LoVo (cell line): ENCODE data around the gene SGSM2.

Source experiments
- DNase-seq: peaks from one replicate; pipeline ENCODE4 v3.0.0-alpha.2; 2016; ENCODE audit warnings: low spot score

Gene SGSM2

DNA sequence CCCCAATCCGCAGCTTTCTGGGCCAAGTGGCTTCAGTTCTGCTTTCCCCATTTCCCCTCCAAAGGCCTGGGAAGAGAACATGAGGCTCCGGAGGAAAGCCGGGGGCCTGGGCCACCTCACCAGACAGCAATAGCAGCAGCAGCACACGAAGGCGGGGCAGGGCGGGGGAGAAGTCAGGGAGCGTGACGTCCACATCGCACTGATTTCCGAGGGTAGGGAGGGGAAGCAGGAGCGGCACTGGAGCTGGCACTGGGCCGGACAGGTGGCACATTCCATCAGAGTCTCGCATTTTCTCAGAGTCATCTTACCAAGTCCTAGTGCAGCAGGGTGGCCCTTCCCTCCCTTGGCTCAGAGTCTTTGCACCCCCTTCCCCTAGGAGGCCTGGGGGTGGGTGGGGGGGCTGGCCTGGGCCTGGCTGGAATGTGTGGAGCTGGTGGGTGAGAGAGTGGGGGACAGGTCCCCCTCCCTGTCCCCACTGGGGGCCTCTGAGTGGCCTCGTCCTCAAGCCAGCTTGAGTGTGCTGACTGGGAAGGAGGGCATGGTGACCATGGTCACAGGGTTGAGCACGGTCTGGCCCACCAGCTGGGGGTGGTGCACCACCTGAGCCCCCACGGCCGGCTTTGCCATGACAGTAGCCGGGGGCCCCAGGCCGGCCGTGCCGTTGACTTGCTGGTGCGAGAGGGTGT, 49.2 kb downstream of the SGSM2 start:
- DNase-seq: peak; percentile 27

DNA sequence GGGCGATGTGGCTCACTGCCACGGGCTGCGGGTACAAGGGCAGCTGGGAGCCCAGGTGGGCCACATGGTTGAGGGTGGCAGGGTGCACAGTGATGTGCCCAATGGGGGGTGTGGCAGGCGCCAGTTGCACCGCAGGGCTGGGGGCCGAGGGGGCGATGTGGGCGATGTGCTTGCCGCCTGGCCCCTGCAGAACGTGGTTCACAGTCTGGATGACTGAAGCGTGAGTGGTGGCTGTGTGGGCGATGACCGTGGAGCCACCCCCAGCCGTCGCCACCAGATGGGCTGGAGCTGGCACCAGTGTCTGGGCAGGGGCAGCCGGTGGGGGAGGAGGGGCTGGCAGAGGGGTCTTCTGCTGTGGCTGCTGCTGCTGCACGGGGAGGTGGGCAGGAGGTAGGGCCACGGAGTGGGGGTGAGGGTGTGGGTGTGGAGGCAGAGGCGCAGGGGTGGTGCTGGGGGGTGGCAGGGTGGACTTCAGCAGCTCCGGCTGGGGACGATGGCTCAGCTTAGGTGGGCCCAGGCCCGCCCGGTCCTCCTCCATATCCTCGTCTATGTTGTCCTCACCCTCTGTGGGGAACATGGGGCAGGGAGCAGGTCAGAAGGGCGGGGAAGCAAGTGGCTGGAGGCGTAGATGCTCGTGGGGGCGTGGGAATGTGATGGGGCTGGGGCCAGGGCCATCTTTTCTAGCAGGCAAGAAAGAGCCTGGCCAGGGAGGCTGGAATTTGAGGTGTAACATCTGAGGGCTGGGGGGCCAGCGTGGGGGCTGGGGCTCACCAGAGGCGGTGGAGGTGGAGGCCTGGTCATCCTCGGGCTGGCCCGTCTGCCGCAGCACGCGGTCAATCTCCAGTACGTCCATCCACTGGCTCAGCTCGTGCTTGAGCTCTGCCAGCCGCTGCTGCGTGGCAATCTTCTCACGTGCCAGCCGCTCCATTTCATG, 50.1 kb downstream of the SGSM2 start:
- no peak for DNase-seq

DNA sequence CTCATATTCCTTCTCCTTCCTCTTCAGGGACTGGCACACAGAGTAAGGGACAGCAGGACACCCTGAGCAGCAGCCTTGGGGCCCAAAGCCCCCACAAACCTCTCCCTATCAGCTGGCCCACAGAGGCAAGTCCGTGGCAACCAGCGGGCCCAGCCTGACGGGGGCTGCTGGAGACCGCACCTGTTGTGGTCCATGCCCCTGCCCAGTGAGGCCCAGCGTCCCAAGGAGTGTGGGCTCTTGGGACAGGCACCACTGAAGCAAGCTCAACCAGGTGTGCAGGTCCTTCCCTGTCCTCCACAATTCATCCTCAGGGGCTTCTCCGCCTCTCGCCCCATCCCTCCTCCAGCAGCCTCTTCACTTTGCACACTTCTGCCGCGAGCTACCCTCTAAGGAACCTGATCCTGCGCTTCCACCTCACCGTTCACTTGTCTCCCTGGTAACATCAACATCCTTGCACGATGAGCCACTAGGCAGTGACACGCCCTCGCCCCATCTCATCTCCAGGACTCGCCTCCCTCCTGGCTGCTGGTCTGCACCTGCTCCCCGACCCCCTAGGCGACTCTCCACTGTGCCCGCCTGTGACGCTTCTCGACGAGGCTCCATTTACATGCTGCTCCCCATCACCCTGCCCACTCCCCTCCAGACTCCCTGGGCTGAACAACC, 50.9 kb downstream of the SGSM2 start:
- no peak for DNase-seq

DNA sequence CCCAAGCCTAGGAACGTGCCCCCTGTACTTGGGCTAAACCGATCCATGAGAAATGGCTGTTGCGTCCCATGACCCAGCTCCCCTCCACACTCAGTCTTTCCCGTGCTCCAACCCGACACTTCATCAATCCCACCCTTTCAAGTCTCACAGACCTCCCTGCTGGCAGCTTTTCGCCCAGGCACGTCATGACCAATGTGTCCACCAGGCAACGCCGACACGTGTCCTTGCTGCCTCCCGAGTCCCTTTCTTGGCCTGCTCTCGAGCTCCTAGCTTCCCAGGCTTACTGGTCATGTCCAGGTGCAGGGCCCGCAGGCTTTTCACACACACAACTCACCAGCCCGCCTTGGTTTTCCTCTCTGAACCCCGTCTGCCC, 51.4 kb downstream of the SGSM2 start:
- DNase-seq: no peak

DNA sequence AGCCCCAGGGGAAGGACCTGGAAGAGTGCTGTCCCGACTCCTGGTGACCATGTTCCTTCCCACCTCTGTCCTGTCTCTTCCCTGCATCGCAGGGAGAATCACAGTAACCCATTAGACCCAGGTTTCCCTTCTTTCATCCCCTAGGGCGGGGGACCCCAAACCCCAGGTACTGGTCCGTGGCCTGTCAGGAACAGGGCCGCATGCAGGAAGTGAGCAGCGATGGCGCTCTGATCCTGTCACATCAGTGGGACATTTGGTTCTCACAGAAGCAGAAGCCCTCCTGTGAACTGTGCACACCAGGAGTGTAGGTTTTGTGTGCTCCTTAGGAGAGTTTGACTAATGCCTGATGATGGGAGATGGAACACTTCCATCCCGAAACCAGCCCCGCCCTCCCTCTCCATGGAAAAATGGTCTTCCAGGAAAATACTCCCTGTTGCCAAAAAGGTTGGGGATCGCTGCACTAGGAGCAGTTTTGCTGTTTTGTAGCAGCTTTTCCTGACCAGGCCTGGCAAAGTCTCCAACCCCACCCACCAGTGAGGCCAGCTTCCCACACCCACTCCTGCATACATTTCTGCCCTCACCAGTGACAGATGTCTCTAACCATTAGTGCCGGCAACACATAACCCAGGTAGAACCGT, 53.0 kb downstream of the SGSM2 start:
- no peak for DNase-seq

- no peak for DNase-seq
Observed at GRCh38 chr17:2391597-2392251, 54.4 kb downstream of the SGSM2 start.

DNA sequence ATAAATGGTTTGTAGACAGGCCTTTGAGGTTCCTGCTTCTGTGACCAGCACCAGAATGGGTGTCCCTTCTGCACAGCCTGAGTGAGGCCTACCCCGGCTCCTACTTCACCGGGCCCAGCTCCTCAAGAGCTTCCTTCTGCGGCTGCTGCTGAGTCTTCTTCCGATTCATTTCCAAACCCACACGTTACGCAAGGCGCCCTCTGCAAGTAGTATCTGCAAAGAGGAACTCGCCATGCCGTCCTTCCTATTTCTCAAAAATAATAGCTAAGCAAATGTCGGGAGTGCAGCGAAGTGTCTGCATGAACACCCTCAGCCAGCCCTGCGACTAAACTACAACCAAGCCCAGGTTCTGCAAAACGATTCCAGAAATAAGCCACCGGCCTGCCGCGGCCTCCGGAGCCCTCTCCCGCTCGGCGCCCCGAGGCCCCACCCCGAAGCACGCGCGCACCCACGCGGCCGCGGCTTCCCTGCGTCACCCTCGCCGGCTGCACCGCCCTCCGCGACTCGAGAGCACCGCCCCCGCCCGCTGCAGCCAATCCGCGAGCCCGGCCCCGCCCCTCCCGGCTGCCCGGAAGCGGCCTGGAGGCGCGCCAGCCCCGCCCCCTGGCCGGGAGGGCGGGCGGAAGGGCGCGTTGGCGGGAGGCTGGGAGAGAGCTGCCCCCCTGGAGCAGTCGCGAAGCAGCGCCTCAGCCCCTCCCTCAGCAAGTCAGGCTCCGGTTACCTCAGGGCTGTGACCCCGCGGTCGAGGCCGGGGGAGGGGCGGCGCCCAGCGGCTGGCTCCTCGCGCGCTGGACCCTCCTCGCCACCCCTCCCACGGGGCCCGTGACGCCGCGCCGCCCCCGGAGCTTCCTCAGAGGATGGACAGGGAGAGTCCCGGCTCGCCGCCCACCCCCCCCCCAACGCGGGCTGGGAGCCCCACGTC, 55.2 kb downstream of the SGSM2 start:
- DNase-seq: peak; percentile 94

DNA sequence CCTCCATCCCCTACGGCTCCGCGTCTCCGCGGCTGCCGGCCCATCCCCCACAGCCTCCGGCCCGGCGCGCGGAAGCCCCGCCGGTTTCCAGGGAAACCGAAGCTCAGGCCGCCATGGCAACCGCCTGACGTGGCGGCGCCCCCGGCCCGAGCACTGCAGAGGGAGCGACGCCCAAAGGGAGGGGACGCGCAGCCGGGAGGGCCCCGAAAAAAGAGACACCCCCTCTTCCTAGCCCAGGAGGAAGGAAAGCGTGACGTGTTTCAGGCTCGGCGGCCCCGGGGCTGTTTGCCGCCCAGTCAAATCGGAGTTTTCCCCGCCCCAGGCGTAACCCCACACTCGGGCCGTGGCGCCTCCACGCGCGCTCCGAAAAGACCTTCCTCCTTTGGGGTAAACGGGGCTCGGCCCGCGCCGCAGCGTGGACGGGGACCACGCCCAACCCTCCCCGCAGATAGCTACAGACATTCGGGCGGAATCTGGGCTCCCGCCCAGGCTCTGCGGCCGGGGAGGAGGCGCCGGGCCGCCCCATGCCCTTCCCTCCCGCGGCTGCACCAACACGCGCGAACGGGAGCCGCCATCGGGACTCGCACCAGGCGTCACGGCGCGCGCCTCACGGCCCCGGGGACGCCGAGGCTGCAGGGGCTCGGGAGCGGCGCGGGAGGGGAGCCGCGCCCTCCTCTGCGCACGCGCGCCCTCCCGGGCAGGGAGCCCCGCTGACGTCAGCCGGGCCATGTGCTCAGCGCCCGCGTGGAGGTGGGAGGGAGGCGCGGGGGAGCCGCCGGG, 56.1 kb downstream of the SGSM2 start:
- peak; percentile 85 for DNase-seq

DNA sequence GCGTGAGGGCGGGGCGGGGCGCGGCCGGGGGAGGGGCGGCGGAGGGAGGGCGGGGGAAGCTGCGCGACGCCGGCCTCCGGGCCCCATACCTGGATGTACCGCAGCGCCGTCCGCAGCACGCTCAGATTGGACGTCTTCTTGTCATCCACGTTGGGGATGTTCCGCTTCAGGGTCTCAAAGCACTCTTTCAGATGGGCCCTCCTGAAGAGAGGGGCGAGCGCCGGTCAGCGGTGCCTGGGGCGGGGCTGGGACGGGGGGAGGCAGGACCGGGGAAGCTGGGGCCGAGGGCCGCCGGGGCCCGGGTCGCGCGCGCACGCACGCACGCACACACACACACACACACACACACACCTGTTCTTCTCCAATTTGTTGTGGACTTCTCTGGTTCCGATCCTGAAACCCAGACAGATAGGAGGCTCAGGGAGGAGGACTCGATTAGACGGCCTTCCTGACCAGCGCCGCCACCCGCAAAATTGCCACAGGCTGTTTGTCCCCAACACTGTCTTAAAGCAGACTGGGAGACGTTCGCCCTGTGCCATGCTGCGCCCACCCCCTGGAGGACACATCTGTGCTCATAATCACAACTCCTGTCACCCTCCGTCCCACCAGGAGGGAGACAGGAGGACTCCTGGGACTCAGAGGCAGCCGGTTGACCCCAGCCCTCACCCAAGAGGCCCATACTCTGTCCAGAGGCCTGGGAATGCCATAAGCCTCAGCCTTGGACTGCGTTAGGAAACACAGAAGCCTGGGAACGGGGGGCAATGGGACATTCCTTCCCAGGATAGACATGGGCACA, 56.9 kb downstream of the SGSM2 start:
- no peak for DNase-seq

- DNase-seq: no peak
Observed at GRCh38 chr17:2394775-2395201, 57.5 kb downstream of the SGSM2 start.

DNA sequence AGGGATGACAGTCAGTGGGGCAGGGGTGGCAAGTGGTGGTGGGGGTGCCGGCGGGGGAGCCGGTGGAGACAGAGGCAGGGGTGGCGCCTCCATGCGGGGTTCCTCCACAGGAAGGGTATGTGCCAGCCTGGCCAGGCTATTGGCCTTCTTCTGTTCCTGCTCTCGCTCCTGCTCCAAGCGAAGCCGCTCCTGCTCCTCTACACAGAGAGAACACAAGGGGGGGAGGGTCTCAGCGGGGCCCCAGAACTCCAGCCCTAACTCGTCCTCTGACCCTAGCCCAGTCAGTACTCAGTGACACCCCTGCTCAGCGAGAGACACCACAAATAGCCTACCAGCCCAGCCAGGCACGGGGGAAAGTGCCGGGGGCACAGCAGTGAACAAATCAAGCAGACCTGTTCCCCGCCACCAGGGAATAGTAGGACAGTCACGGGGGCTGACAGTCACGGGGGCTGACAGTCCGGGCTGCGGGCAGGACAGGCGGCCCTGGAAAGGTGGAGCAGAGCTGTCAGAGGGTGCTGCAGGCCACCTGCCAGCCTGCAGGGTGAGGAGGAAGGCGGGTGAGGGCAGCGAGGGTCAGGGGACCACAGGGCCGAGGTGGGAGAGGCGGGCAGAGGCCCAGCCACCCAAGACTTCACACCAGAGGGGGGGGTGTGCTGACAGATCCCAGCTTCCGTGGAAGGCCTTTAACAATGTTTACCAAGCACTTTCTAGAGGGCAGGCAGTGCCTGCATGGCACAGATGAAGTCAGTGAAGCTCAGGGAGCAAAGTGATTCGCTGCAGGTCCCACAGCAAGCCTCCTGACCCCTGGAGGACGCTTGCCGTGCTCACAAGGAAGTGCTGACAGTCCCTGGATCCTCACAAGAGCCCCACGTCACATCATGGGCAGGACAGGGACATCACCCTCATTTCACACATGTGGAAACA, 58.2 kb downstream of the SGSM2 start:
- DNase-seq: no peak

DNA sequence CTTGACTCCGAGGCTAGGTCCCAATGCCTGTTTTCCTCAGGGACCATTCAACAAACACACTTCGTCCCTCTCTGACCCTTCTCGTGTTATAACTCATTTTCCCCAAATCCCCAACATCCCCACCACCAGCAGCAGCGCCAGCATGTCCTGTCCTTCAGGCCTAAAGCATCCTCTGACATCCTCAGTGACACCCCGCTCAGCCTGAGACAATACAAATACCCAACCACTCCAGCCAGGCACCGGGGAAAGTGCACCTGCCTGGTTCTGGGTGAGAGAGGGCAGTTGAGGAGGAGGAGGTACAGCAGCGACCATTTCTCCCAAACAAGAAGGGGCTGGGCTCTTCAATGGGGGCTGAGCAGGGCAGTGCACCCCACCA, 58.9 kb downstream of the SGSM2 start:
- no peak for DNase-seq

DNA sequence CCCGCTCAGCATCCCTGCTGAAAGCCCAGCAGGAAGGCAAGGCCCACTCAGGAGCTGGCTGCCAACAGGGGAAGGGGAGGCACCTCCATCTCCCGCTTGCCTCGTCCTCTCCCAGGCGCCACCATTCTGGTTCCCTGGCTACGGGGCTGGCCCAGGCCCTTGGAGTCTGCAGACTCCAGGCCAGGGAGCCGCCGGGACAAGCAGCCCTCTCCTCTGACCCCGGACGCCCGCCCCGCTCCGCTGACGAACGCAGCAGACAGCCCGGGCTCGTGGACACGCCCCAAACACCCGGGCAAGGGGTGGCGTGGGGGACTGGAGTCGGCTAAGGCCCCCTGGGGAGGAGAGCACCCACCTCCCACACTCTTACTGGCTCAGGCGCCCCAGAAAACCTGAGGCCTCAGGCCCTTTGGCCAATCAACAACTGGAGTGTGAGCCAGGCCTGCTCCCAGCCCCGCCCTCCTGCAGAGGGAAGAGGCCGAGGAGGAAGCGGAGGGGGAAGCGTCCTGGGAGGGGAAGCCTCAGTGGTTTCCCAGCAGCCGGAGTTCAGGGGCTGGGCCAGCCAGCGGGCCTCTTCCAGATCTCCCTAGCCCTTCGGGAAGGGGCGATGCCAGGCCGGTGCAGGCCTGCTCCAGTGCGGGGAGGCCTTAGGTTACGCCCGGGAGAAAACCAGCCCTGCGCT, 59.4 kb downstream of the SGSM2 start:
- DNase-seq: peak; percentile 73

- DNase-seq: no peak
Observed at GRCh38 chr17:2397247-2398171, 60.2 kb downstream of the SGSM2 start.

DNA sequence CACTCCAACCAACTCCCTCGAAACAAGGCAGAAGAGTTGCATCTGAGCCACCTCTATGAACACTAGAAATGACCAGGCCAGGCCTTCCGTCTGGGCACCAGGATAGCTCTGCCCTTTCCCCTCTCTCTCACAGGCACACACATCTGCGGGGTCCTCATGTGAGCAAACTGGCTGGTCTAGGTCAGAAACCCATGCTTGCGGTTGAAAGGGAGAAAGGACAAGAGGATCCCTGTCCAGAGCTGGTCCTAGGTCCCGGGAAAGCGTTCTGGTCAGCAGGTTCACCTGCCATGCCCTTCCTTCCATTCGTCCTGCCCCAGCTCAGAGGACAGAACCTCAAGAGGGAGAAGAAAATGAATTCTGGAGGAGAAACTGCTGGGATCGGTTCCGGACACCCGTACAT, 60.9 kb downstream of the SGSM2 start:
- no peak for DNase-seq
